ENCODE results near the gene TERT. TPM values are rescaled to one million over a fixed set of nuclear protein-coding genes. Genes with fewer than 3 reads are reported as not detected.

TERT gene
- total and polyA plus RNA-seq, 2 of the 13 experiments (the other 11 are each of a cell fraction or from before 2014, with no cell fraction given): 4.3 to 5.9 TPM

DNA sequence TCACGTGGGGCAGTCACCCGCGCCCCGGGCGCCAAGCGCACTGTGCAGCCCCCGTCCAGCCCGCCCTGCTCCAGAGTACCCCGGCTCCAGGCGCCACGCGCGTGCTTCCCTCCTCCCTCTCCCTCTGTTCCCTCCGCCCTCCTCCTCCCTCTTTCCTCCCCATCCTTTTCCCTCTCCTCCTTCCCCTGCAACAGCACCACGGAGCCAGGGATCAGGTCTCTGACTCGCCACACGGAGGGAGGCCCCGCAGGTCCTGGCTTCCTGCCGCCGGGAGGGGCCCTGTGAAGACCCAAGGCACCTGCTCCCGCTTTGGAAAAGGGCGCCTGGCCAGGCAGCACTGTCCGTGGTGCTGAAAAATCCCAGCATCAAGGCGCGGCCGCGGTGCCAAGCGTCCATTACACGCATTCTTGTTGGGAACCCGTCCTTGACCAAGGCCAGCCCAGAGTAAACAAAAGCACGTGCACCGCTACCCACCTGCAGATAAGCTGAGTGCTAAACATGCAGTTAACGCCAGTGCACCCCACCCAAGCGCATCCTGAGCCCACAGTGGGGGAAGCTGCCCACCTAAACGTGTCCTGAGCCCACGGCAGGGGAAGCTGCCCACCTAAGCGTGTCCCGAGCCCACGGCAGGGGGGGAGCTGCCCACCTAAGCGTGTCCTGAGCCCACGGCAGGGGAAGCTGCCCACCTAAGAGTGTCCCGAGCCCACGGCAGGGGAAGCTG, 48.0 kb downstream of the TERT start (continued):
- TF ChIP-seq FOXJ3 (CRISPR knock-in tag; IDR thresholded peaks at IDR 0.05; ENCODE audit: borderline replicate concordance) (no peak), PAX8 (CRISPR knock-in tag; IDR thresholded peaks at IDR 0.05; ENCODE audit: borderline replicate concordance) (no peak), RAD21 (CRISPR knock-in tag; IDR thresholded peaks at IDR 0.05) (no peak), CHCHD3 (CRISPR knock-in tag; IDR thresholded peaks at IDR 0.05) (peak; percentile 72; the same call in 1 of the 2 replicates), IKZF4 (CRISPR knock-in tag; IDR thresholded peaks at IDR 0.05; ENCODE audit: borderline replicate concordance, low read depth, not compliant biosample characterization) (peak; percentile 71), PRMT3 (CRISPR knock-in tag; IDR thresholded peaks at IDR 0.05; ENCODE audit: borderline replicate concordance, low read depth) (peak; percentile 63; the same call in 1 of the 2 replicates), BORCS8-MEF2B (CRISPR knock-in tag; IDR thresholded peaks at IDR 0.05) (peak; percentile 91), ZSCAN30 (CRISPR knock-in tag; IDR thresholded peaks at IDR 0.05) (peak; percentile 50; the same call in 1 of the 2 replicates), RBFOX2 (IDR thresholded peaks at IDR 0.05; ENCODE audit: low read depth, low read length) (no peak), ZNF577 (CRISPR knock-in tag; IDR thresholded peaks at IDR 0.05; ENCODE audit: borderline replicate concordance, low read depth) (0 out of 2 replicates have a peak, but pooled peaks have one; percentile 78), ZBTB20 (CRISPR knock-in tag; IDR thresholded peaks at IDR 0.05; ENCODE audit: borderline replicate concordance, low read depth) (peak; percentile 59; the same call in 1 of the 2 replicates), ZNF460 (CRISPR knock-in tag; IDR thresholded peaks at IDR 0.05; ENCODE audit: borderline replicate concordance) (no peak), KDM4B (CRISPR knock-in tag; IDR thresholded peaks at IDR 0.05) (peak; percentile 86), ZFP1 (CRISPR knock-in tag; IDR thresholded peaks at IDR 0.05) (no peak)
- TF ChIP-seq, protein P1, sequence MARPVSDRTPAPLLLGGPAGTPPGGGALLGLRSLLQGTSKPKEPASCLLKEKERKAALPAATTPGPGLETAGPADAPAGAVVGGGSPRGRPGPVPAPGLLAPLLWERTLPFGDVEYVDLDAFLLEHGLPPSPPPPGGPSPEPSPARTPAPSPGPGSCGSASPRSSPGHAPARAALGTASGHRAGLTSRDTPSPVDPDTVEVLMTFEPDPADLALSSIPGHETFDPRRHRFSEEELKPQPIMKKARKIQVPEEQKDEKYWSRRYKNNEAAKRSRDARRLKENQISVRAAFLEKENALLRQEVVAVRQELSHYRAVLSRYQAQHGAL (CRISPR knock-in tag; IDR thresholded peaks at IDR 0.05; ENCODE audit: not compliant biosample characterization): peak; percentile 75
- TF ChIP-seq, protein P2, sequence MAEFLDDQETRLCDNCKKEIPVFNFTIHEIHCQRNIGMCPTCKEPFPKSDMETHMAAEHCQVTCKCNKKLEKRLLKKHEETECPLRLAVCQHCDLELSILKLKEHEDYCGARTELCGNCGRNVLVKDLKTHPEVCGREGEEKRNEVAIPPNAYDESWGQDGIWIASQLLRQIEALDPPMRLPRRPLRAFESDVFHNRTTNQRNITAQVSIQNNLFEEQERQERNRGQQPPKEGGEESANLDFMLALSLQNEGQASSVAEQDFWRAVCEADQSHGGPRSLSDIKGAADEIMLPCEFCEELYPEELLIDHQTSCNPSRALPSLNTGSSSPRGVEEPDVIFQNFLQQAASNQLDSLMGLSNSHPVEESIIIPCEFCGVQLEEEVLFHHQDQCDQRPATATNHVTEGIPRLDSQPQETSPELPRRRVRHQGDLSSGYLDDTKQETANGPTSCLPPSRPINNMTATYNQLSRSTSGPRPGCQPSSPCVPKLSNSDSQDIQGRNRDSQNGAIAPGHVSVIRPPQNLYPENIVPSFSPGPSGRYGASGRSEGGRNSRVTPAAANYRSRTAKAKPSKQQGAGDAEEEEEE (CRISPR knock-in tag; IDR thresholded peaks at IDR 0.05; ENCODE audit: borderline replicate concordance): no peak
- TF ChIP-seq, protein P3, sequence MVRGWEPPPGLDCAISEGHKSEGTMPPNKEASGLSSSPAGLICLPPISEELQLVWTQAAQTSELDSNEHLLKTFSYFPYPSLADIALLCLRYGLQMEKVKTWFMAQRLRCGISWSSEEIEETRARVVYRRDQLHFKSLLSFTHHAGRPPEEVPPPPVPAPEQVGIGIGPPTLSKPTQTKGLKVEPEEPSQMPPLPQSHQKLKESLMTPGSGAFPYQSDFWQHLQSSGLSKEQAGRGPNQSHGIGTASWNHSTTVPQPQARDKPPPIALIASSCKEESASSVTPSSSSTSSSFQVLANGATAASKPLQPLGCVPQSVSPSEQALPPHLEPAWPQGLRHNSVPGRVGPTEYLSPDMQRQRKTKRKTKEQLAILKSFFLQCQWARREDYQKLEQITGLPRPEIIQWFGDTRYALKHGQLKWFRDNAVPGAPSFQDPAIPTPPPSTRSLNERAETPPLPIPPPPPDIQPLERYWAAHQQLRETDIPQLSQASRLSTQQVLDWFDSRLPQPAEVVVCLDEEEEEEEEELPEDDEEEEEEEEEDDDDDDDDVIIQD (CRISPR knock-in tag; IDR thresholded peaks at IDR 0.05; ENCODE audit: low read depth): 0 out of 2 replicates have a peak, but pooled peaks have one; percentile 19
- TF ChIP-seq, protein P4, sequence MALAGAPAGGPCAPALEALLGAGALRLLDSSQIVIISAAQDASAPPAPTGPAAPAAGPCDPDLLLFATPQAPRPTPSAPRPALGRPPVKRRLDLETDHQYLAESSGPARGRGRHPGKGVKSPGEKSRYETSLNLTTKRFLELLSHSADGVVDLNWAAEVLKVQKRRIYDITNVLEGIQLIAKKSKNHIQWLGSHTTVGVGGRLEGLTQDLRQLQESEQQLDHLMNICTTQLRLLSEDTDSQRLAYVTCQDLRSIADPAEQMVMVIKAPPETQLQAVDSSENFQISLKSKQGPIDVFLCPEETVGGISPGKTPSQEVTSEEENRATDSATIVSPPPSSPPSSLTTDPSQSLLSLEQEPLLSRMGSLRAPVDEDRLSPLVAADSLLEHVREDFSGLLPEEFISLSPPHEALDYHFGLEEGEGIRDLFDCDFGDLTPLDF (CRISPR knock-in tag; IDR thresholded peaks at IDR 0.05): peak; percentile 80
- TF ChIP-seq, protein P5, sequence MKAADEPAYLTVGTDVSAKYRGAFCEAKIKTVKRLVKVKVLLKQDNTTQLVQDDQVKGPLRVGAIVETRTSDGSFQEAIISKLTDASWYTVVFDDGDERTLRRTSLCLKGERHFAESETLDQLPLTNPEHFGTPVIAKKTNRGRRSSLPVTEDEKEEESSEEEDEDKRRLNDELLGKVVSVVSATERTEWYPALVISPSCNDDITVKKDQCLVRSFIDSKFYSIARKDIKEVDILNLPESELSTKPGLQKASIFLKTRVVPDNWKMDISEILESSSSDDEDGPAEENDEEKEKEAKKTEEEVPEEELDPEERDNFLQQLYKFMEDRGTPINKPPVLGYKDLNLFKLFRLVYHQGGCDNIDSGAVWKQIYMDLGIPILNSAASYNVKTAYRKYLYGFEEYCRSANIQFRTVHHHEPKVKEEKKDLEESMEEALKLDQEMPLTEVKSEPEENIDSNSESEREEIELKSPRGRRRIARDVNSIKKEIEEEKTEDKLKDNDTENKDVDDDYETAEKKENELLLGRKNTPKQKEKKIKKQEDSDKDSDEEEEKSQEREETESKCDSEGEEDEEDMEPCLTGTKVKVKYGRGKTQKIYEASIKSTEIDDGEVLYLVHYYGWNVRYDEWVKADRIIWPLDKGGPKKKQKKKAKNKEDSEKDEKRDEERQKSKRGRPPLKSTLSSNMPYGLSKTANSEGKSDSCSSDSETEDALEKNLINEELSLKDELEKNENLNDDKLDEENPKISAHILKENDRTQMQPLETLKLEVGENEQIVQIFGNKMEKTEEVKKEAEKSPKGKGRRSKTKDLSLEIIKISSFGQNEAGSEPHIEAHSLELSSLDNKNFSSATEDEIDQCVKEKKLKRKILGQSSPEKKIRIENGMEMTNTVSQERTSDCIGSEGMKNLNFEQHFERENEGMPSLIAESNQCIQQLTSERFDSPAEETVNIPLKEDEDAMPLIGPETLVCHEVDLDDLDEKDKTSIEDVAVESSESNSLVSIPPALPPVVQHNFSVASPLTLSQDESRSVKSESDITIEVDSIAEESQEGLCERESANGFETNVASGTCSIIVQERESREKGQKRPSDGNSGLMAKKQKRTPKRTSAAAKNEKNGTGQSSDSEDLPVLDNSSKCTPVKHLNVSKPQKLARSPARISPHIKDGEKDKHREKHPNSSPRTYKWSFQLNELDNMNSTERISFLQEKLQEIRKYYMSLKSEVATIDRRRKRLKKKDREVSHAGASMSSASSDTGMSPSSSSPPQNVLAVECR (CRISPR knock-in tag; IDR thresholded peaks at IDR 0.05; ENCODE audit: borderline replicate concordance): peak; percentile 60; the same call in 1 of the 2 replicates

Data from HepG2 (cell line).